ENCODE data around the gene TP53TG5.

The TP53TG5 gene

GRCh38 chr20:45407067-45407745, 29.1 kb upstream of the TP53TG5 start:
- H3K4me3 ChIP-seq (ENCODE audit: low read length): peak overlapping the region; percentile 87
- TF ChIP-seq EZH2phosphoT487 (IDR thresholded peaks at IDR 0.05; ENCODE audit: borderline replicate concordance, low read length): no peak
- TF ChIP-seq CTCF (IDR thresholded peaks at IDR 0.05; ENCODE audit: low read depth, low read length, poor library complexity, severe bottlenecking): no peak
- no peaks in the 10 kb centered on the region for H3K9me2 ChIP-seq (replicated peaks; ENCODE audit: control insufficient read depth, low read length)
- H3K79me2 ChIP-seq (ENCODE audit: control insufficient read depth, low read length): no peaks in the 10 kb centered on the region
- H3K4me1 ChIP-seq (ENCODE audit: control insufficient read depth, low read length): peaks cover 20% of the 10 kb centered on the region
- no peak overlapping the region for H3K27ac ChIP-seq (ENCODE audit: low read depth, low read length)
- peaks cover 25% of the 10 kb centered on the region for H3K27me3 ChIP-seq (ENCODE audit: control insufficient read depth, low read length)
- peak overlapping the region; percentile 97 for H3K4me2 ChIP-seq (ENCODE audit: low read length)
- H3K9me3 ChIP-seq (ENCODE audit: control insufficient read depth, insufficient read depth, low read length): no peaks in the 10 kb centered on the region
- no peaks in the 10 kb centered on the region for H4K20me1 ChIP-seq (ENCODE audit: control insufficient read depth, insufficient read depth, low read depth, low read length)
- H3K36me3 ChIP-seq (ENCODE audit: control insufficient read depth, low read length): no peaks in the 10 kb centered on the region
- peaks cover 8% of the 10 kb centered on the region for H3F3A ChIP-seq (ENCODE audit: control insufficient read depth, insufficient read depth)

DNA sequence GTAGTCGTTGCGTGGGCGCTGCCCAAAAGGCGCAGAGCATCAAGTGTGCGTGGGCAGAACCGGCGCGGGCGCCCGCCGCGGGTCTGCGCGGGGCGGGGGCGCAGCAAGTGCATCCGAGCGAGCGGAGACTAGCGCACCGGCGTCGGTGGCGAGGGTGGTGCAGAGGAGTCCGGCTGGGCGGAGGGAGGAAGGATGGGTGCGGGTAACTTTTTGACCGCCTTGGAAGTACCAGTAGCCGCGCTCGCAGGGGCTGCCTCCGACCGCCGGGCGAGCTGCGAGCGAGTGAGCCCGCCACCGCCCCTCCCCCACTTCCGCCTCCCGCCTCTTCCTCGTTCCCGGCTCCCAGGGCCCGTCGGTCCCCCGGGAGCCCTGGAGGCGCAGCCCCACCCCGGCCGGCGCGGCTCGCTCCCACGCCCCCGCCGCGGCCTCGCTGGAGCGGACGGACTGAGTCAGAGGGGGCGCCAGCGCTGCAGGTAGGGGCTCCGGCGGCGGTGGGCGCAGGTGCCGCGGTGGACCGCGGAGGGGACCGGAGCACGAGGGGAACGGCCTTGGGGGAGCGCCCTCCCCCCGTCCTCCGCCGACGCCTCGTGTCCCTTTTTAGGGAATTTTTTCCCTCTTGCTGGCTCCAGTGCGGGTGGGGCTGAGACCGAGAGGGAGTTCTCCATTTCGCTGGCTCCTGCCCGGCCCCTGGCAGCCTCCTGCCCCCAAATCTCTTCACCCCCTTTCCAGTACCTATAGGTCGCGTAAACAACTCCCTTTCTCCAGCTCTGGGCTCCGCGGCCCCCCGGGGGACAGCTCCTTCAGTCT, 28.3 kb upstream of the TP53TG5 start:
- no peaks in the 10 kb centered on the region for H4K20me1 ChIP-seq (ENCODE audit: control insufficient read depth, insufficient read depth, low read depth, low read length)
- peak overlapping the region; percentile 87 for H3K4me3 ChIP-seq (ENCODE audit: low read length)
- peaks cover 25% of the 10 kb centered on the region for H3K27me3 ChIP-seq (ENCODE audit: control insufficient read depth, low read length)
- no peak overlapping the region for H3K27ac ChIP-seq (ENCODE audit: low read depth, low read length)
- TF ChIP-seq EZH2phosphoT487 (IDR thresholded peaks at IDR 0.05; ENCODE audit: borderline replicate concordance, low read length) (peak; percentile 58; the same call in 1 of the 2 replicates), CTCF (IDR thresholded peaks at IDR 0.05; ENCODE audit: low read depth, low read length, poor library complexity, severe bottlenecking) (peak; percentile 29)
- no peaks in the 10 kb centered on the region for H3K9me2 ChIP-seq (replicated peaks; ENCODE audit: control insufficient read depth, low read length)
- peaks cover 20% of the 10 kb centered on the region for H3K4me1 ChIP-seq (ENCODE audit: control insufficient read depth, low read length)
- H3K79me2 ChIP-seq (ENCODE audit: control insufficient read depth, low read length): no peaks in the 10 kb centered on the region
- peak overlapping the region; percentile 97 for H3K4me2 ChIP-seq (ENCODE audit: low read length)
- H3K9me3 ChIP-seq (ENCODE audit: control insufficient read depth, insufficient read depth, low read length): peaks cover 6% of the 10 kb centered on the region; the same call in 1 of the 2 replicates
- peaks cover 8% of the 10 kb centered on the region for H3F3A ChIP-seq (ENCODE audit: control insufficient read depth, insufficient read depth)
- no peaks in the 10 kb centered on the region for H3K36me3 ChIP-seq (ENCODE audit: control insufficient read depth, low read length)

DNA sequence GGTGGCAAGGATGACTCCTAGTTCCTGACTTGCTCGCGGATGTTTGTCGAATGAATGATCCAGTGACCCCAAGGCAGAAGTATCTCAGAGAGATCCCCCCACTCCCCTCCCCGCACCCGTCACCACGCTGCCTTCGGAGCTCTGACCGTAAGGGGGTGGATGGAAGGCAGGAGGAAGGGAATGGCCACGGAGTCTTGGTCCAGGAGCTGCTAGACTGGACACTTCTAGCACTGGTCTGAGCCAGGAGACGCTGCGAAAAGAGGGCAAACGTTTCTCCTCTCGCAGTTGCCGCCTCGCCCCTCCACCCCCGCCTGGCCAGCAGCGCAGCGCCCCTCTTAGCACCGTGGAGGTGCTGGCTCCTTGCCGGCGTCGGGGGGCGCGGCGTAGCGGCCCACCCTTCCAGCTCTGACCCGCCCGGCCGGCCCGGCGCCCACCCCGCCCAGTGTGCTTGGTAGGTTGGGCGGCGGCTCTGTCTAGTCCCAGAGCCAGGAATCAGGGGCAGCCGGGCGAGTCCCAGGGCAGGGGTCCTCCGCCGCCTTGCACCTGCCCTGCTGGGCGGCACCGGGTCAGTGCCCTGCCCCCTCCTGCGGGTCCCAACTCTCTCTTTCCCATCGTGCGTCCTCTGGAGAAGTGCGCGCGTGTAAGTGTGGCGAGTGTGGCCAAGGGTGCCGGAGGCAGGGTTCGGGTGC, 27.6 kb upstream of the TP53TG5 start:
- no peak for TF ChIP-seq EZH2phosphoT487 (IDR thresholded peaks at IDR 0.05; ENCODE audit: borderline replicate concordance, low read length)
- TF ChIP-seq CTCF (IDR thresholded peaks at IDR 0.05; ENCODE audit: low read depth, low read length, poor library complexity, severe bottlenecking): no peak
- no peaks in the 10 kb centered on the region for H3K36me3 ChIP-seq (ENCODE audit: control insufficient read depth, low read length)
- H3F3A ChIP-seq (ENCODE audit: control insufficient read depth, insufficient read depth): peaks cover 8% of the 10 kb centered on the region
- peaks cover 13% of the 10 kb centered on the region; the same call in 1 of the 2 replicates for H3K9me3 ChIP-seq (ENCODE audit: control insufficient read depth, insufficient read depth, low read length)
- no peaks in the 10 kb centered on the region for H3K79me2 ChIP-seq (ENCODE audit: control insufficient read depth, low read length)
- H3K27me3 ChIP-seq (ENCODE audit: control insufficient read depth, low read length): peaks cover 25% of the 10 kb centered on the region
- no peaks in the 10 kb centered on the region for H3K9me2 ChIP-seq (replicated peaks; ENCODE audit: control insufficient read depth, low read length)
- peak overlapping the region; percentile 87 for H3K4me3 ChIP-seq (ENCODE audit: low read length)
- peak overlapping the region; percentile 97 for H3K4me2 ChIP-seq (ENCODE audit: low read length)
- no peaks in the 10 kb centered on the region for H4K20me1 ChIP-seq (ENCODE audit: control insufficient read depth, insufficient read depth, low read depth, low read length)
- peaks cover 20% of the 10 kb centered on the region for H3K4me1 ChIP-seq (ENCODE audit: control insufficient read depth, low read length)
- H3K27ac ChIP-seq (ENCODE audit: low read depth, low read length): no peak overlapping the region

Measured in DOHH2 (cell line).